ENCODE results near the gene NAA16. TPM values are rescaled to one million over a fixed set of nuclear protein-coding genes. Genes with fewer than 3 reads are reported as not detected.
"Not testable (repeated sequence)": the region's sequence is repeated elsewhere in the genome, so short reads cannot be mapped to it uniquely, and the experiment has no call there.

NAA16 gene
- total RNA-seq, 1 donor from 2014 or later = 6.5 TPM

- H3K27ac ChIP-seq (replicated peaks) = no peak overlapping the region
- no peaks in the 10 kb centered on the region for H3K27me3 ChIP-seq (ENCODE audit: low read depth)
- peaks cover 29% of the 10 kb centered on the region for H3K4me1 ChIP-seq
- H3K36me3 ChIP-seq = peaks cover 18% of the 10 kb centered on the region
- TF ChIP-seq, protein P1, sequence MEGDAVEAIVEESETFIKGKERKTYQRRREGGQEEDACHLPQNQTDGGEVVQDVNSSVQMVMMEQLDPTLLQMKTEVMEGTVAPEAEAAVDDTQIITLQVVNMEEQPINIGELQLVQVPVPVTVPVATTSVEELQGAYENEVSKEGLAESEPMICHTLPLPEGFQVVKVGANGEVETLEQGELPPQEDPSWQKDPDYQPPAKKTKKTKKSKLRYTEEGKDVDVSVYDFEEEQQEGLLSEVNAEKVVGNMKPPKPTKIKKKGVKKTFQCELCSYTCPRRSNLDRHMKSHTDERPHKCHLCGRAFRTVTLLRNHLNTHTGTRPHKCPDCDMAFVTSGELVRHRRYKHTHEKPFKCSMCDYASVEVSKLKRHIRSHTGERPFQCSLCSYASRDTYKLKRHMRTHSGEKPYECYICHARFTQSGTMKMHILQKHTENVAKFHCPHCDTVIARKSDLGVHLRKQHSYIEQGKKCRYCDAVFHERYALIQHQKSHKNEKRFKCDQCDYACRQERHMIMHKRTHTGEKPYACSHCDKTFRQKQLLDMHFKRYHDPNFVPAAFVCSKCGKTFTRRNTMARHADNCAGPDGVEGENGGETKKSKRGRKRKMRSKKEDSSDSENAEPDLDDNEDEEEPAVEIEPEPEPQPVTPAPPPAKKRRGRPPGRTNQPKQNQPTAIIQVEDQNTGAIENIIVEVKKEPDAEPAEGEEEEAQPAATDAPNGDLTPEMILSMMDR (IDR thresholded peaks at IDR 0.05; ENCODE audit: borderline replicate concordance) = peak; percentile 85
- intact Hi-C loops (cut with micrococcal nuclease) = loop anchor here (5.0 kb wide), 1 partner anchor 299 kb away; no protein-coding TSS in a partner anchor
- no peaks in the 10 kb centered on the region for H3K9me3 ChIP-seq (replicated peaks)
- no peak for DNase-seq
- no peak overlapping the region for H3K4me3 ChIP-seq
Observed at GRCh38 chr13:41352935-41353840, 42.1 kb downstream of the NAA16 start.

DNA sequence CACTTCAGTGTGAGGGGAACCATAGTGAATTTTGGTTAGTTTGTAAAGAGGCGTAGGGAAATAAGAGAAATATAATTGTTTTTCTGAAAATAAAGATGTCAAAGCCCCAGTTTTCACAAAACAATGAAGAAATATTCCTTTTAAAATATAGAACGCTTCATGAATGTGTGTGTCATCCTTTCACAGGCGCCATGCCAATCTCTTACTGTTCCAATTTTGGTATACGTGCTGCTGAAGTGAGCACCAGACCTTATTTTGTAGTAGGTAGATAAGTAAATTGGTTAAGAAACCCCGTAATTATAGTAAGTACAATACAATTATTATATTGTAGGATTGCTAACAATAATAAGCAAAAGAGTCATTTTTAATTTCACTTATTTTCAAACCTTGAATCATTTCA, 43.3 kb downstream of the NAA16 start:
- peaks cover 25% of the 10 kb centered on the region for H3K36me3 ChIP-seq
- TF ChIP-seq, protein P1 (IDR thresholded peaks at IDR 0.05; ENCODE audit: borderline replicate concordance) = no peak
- no peak overlapping the region for H3K4me3 ChIP-seq
- no peaks in the 10 kb centered on the region for H3K27me3 ChIP-seq (ENCODE audit: low read depth)
- intact Hi-C loops (cut with micrococcal nuclease) = loop anchor here (5.0 kb wide), 1 partner anchor 298 kb away; no protein-coding TSS in a partner anchor
- H3K27ac ChIP-seq (replicated peaks) = no peak overlapping the region
- no peaks in the 10 kb centered on the region for H3K9me3 ChIP-seq (replicated peaks)
- no peak for DNase-seq
- peaks cover 29% of the 10 kb centered on the region for H3K4me1 ChIP-seq

GRCh38 chr13:41356385-41356648, 45.2 kb downstream of the NAA16 start:
- H3K9me3 ChIP-seq (replicated peaks); H3K4me3 ChIP-seq; H3K27me3 ChIP-seq (ENCODE audit: low read depth); DNase-seq; intact Hi-C loops (cut with micrococcal nuclease); H3K27ac ChIP-seq (replicated peaks): not testable (repeated sequence)
- H3K4me1 ChIP-seq = peaks cover 29% of the 10 kb centered on the region
- H3K36me3 ChIP-seq = peaks cover 42% of the 10 kb centered on the region

DNA sequence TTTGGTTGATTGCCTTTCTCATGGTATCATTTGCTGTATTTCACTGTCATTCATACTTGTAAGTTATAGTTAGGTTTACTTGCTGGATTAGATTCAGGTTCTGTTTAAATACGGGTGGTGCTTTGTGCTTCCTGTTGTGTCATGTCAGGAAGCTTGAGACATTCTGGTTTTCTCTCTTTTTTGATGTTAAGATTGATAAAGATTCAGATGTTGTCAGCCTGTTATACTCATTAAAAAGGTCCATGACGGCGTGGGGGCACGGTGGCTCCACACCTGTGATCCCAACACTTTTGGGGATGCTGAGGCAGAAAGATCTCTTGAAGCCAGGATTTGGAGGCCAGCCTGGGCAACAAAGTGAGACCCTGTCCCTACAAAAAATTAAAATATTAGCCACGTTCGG, 45.7 kb downstream of the NAA16 start:
- no peaks in the 10 kb centered on the region for H3K27me3 ChIP-seq (ENCODE audit: low read depth)
- DNase-seq = no peak
- H3K4me1 ChIP-seq = peaks cover 29% of the 10 kb centered on the region
- H3K36me3 ChIP-seq = peaks cover 47% of the 10 kb centered on the region
- no peak overlapping the region for H3K27ac ChIP-seq (replicated peaks)
- no peak overlapping the region for H3K4me3 ChIP-seq
- H3K9me3 ChIP-seq (replicated peaks) = no peaks in the 10 kb centered on the region
- TF ChIP-seq, protein P1 (IDR thresholded peaks at IDR 0.05; ENCODE audit: borderline replicate concordance) = no peak
- intact Hi-C loops (cut with micrococcal nuclease) = no loop called here

- H3K4me3 ChIP-seq = no peak overlapping the region
- DNase-seq = no peak
- peaks cover 12% of the 10 kb centered on the region for H3K4me1 ChIP-seq
- H3K9me3 ChIP-seq (replicated peaks) = no peaks in the 10 kb centered on the region
- H3K27me3 ChIP-seq (ENCODE audit: low read depth) = no peaks in the 10 kb centered on the region
- H3K36me3 ChIP-seq = peaks cover 81% of the 10 kb centered on the region
- intact Hi-C loops (cut with micrococcal nuclease) = no loop called here
- no peak overlapping the region for H3K27ac ChIP-seq (replicated peaks)
- TF ChIP-seq, protein P1 (IDR thresholded peaks at IDR 0.05; ENCODE audit: borderline replicate concordance) = no peak
Observed at GRCh38 chr13:41361491-41361890, 50.4 kb downstream of the NAA16 start.

- Histone ChIP-seq H3K4me1 (no peaks in the 10 kb centered on the region), H3K9me3 (replicated peaks) (no peaks in the 10 kb centered on the region), H3K27me3 (ENCODE audit: low read depth) (no peaks in the 10 kb centered on the region), H3K4me3 (no peak overlapping the region), H3K27ac (replicated peaks) (no peak overlapping the region), H3K36me3 (peaks cover 90% of the 10 kb centered on the region)
- TF ChIP-seq, protein P1 (IDR thresholded peaks at IDR 0.05; ENCODE audit: borderline replicate concordance) = no peak
- DNase-seq = no peak
- intact Hi-C loops (cut with micrococcal nuclease) = no loop called here
Observed at GRCh38 chr13:41364043-41364442, 53.0 kb downstream of the NAA16 start.
